Transverse colon (tissue), 4 donors: ENCODE results near the gene MEF2D. TPM values are rescaled to one million over a fixed set of nuclear protein-coding genes. Genes with fewer than 3 reads are reported as not detected.

Source experiments
- DNase-seq: peaks from one replicate; pipeline ENCODE4 v3.0.0-alpha.2; 2019
- H3K27ac ChIP-seq, 4 donors: fragments of 200-600 bp; sonication (generic); 2 replicates each; pipeline ENCODE4 v1.5.1; 2016 to 2018; ENCODE audit warnings: inconsistent platforms in 4 of 4
- H3K27me3 ChIP-seq: fragments of 200-600 bp; sonication (generic); 2 replicates; pipeline ENCODE4 v1.5.1; 2017; ENCODE audit warnings: inconsistent platforms
- H3K36me3 ChIP-seq, 4 donors: fragments of 200-600 bp; sonication (generic); 2 replicates each; pipeline ENCODE4 v1.5.1; 2017 to 2019; ENCODE audit warnings: inconsistent platforms in 4 of 4
- H3K4me1 ChIP-seq, 4 donors: fragments of 200-600 bp; sonication (generic); 2 replicates each; pipeline ENCODE4 v1.5.1; 2017 to 2020; ENCODE audit warnings: inconsistent platforms in 4 of 4
- H3K4me3 ChIP-seq, 4 donors: fragments of 200-600 bp; sonication (generic); 1 replicate in 1 of 4; 2 replicates in 3 of 4; pipeline versions ENCODE4 v1.5.1 to v1.6.1; 2017 to 2019; ENCODE audit warnings: inconsistent platforms in 4 of 4
- H3K9me3 ChIP-seq, 2 donors: fragments of 200-600 bp; sonication (generic); 2 replicates each; pipeline ENCODE4 v1.5.1; 2017 to 2019; ENCODE audit warnings: inconsistent platforms in 2 of 2
- EP300 ChIP-seq: sonication (generic); formaldehyde crosslinking; IDR thresholded peaks from one replicate; pipeline ENCODE4 v1.6.1; 2017; ENCODE audit warnings: antibody characterized with exemption, low read depth
- POLR2A ChIP-seq: fragments of 450-650 bp; IDR thresholded peaks from one replicate; pipeline ENCODE4 v1.6.1; 2016; ENCODE audit warnings: antibody characterized with exemption, mild to moderate bottlenecking, moderate library complexity
- POLR2AphosphoS5 ChIP-seq, 3 donors: sonication (generic); formaldehyde crosslinking; IDR thresholded peaks; one replicate each; pipeline ENCODE4 v1.6.1; 2016; ENCODE audit warnings: antibody characterized with exemption in 3 of 3
- WGBS, 2 donors: methylation state at CpG; one replicate each; pipeline ENCODE4 v1.1.5; 2018; ENCODE audit warnings: low coverage in 1 of 2; 5-methylcytosine and 5-hydroxymethylcytosine counted together
- in situ Hi-C, 4 donors: fragments of 200-750 bp; cut with MboI; loops; one replicate each; pipeline versions ENCODE4 v1.15.0 to v1.15.1; 2017; ENCODE audit warnings: low sequenced_read_pairs in 3 of 4, low pct_ligation_motif_present in 1 of 4, low pct_unique_long_range_greater_than_20kb in 1 of 4
- intact Hi-C: fragments of 100-400 bp; cut with DNase I; formaldehyde crosslinking; loops from one replicate; pipeline ENCODE4 v1.15.1; 2023; ENCODE audit warnings: low total_unique reads
- total RNA-seq, 4 donors: library from RNA; depleted of rRNA; stranded (reverse); fragments of >200 nt; gene quantifications; one replicate each; pipeline ENCODE4 v1.1.0, GENCODE V29; 2016
- TF ChIP-seq, protein P1 (sequence below), 5 experiments: fragments of 200-600 bp in 3 of 5; fragments of 450-650 bp in 2 of 5; sonication (generic) in 3 of 5; IDR thresholded peaks; 1 replicate in 2 of 5; 2 replicates in 3 of 5; pipeline ENCODE4 v1.5.1; 2016 to 2017; ENCODE audit warnings: antibody characterized with exemption in 5 of 5, inconsistent platforms in 3 of 5, mild to moderate bottlenecking in 2 of 5, moderate library complexity in 1 of 5

Gene MEF2D
- total RNA-seq, 4 donors from 2014 or later: 26.1 to 200 (median 85.7) TPM

DNA sequence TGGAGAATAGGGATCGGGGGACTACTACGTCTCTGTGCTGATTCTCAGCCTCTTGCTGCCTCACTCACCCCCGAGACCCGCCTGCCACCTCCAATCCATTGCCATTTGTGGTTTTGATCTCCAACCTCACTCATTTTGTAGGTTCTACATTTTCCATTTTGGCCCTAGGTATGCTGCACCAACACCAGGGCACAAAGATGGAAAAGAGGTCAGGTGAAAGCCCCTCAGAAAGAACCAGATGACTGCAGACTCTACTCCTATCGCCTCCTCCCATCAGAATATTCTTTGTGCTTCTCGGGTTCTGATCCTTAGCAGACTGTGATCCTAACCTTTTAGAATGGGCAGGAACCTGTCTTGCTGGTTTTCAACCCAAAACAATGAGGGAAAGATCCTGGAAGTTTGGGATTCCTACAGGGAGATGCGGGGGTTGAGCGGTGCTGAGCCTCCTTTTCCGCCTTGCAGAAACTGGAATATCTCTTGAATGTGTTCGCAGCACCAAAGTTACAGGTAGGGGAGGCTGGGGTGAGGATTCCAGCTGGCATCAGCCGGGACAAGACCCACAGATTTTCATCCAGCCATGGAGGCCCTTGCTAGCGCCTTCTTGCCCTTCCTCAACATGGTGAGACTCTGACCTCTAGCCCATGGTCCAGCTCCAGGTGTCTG, 78.5 kb downstream of the MEF2D start:
- Histone ChIP-seq H3K4me1 (peaks cover 16 to 23% (median 22%) of the 10 kb centered on the region in 4 donors), H3K27ac (no peak overlapping the region), H3K9me3 (no peaks in the 10 kb centered on the region), H3K4me3 (peak overlapping the region in 3 of 4 donors; percentile 6 to 46 (median 32)), H3K27me3 (peaks cover 100% of the 10 kb centered on the region), H3K36me3 (no peaks in the 10 kb centered on the region)
- WGBS, 2 donors: 21 to 40% methylated on average over 2 to 11 of the region's 12 CpGs
- in situ Hi-C loops (no loop called here), intact Hi-C loops (no loop called here)
- DNase-seq: no peak
- no peak for TF ChIP-seq POLR2A
- no peak for TF ChIP-seq EP300
- no peak for TF ChIP-seq POLR2AphosphoS5 (IDR thresholded peaks at IDR 0.05)
- TF ChIP-seq, protein P1, sequence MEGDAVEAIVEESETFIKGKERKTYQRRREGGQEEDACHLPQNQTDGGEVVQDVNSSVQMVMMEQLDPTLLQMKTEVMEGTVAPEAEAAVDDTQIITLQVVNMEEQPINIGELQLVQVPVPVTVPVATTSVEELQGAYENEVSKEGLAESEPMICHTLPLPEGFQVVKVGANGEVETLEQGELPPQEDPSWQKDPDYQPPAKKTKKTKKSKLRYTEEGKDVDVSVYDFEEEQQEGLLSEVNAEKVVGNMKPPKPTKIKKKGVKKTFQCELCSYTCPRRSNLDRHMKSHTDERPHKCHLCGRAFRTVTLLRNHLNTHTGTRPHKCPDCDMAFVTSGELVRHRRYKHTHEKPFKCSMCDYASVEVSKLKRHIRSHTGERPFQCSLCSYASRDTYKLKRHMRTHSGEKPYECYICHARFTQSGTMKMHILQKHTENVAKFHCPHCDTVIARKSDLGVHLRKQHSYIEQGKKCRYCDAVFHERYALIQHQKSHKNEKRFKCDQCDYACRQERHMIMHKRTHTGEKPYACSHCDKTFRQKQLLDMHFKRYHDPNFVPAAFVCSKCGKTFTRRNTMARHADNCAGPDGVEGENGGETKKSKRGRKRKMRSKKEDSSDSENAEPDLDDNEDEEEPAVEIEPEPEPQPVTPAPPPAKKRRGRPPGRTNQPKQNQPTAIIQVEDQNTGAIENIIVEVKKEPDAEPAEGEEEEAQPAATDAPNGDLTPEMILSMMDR (IDR thresholded peaks at IDR 0.05): no peak

- Histone ChIP-seq H3K9me3 (no peaks in the 10 kb centered on the region), H3K27me3 (peaks cover 100% of the 10 kb centered on the region), H3K4me3 (peak overlapping the region in 3 of 4 donors; percentile 6 to 46 (median 32)), H3K27ac (no peak overlapping the region), H3K36me3 (no peaks in the 10 kb centered on the region), H3K4me1 (peaks cover 16 to 23% (median 22%) of the 10 kb centered on the region in 4 donors)
- 2 to 3% methylated on average over 19 to 52 of the region's 69 CpGs for WGBS, 2 donors
- TF ChIP-seq EP300: no peak
- TF ChIP-seq POLR2A: no peak
- TF ChIP-seq, protein P1 (IDR thresholded peaks at IDR 0.05): no peak
- peak in 2 of 3 donors; percentile 12 to 45 for TF ChIP-seq POLR2AphosphoS5 (IDR thresholded peaks at IDR 0.05)
- in situ Hi-C loops (no loop called here), intact Hi-C loops (no loop called here)
- peak; percentile 78 for DNase-seq
Measured at GRCh38 chr1:156421062-156421938, 79.3 kb downstream of the MEF2D start.

- TF ChIP-seq POLR2AphosphoS5 (IDR thresholded peaks at IDR 0.05) (no peak), EP300 (no peak), POLR2A (no peak)
- TF ChIP-seq, protein P1 (IDR thresholded peaks at IDR 0.05): no peak
- Histone ChIP-seq H3K36me3 (no peaks in the 10 kb centered on the region), H3K4me3 (peak overlapping the region in 3 of 4 donors; percentile 6 to 46 (median 32)), H3K27ac (no peak overlapping the region), H3K9me3 (no peaks in the 10 kb centered on the region), H3K27me3 (peaks cover 100% of the 10 kb centered on the region), H3K4me1 (peaks cover 16 to 23% (median 22%) of the 10 kb centered on the region in 4 donors)
- no peak for DNase-seq
- intact Hi-C loops: no loop called here
- in situ Hi-C loops: no loop called here
- 2 to 5% methylated on average over 15 to 69 of the region's 69 CpGs for WGBS, 2 donors
Measured at GRCh38 chr1:156420205-156421061, 80.1 kb downstream of the MEF2D start.
